GM06990 (cell line): ENCODE measurements around the gene MYO5B.
A peak's percentile ranks its signal among the peaks of the same experiment; 100 is the strongest.

Experiments used
- DNase-seq: peaks from one replicate; pipeline ENCODE4 v3.0.0-alpha.2; 2011; ENCODE audit not compliant: insufficient read length; ENCODE audit errors: extremely low read depth
- H3K27me3 ChIP-seq: replicated peaks from 2 replicates; pipeline ENCODE4 v1.6.0; 2011; ENCODE audit warnings: low read length; ENCODE audit not compliant: control insufficient read depth, insufficient read depth
- H3K36me3 ChIP-seq: 2 replicates; pipeline ENCODE4 v1.5.1; 2011; ENCODE audit warnings: low read length; ENCODE audit not compliant: control insufficient read depth, insufficient read depth
- H3K4me3 ChIP-seq: replicated peaks from 2 replicates; pipeline ENCODE4 v1.5.1; 2011; ENCODE audit warnings: low read depth, mild to moderate bottlenecking, control low read depth, low read length
- TF ChIP-seq, protein P1 (sequence below): IDR thresholded peaks from 2 replicates; pipeline ENCODE4 v1.5.1; 2011; ENCODE audit warnings: low read length, control low read depth, mild to moderate bottlenecking, inconsistent platforms; ENCODE audit not compliant: insufficient read depth, poor library complexity, severe bottlenecking

MYO5B gene

DNA sequence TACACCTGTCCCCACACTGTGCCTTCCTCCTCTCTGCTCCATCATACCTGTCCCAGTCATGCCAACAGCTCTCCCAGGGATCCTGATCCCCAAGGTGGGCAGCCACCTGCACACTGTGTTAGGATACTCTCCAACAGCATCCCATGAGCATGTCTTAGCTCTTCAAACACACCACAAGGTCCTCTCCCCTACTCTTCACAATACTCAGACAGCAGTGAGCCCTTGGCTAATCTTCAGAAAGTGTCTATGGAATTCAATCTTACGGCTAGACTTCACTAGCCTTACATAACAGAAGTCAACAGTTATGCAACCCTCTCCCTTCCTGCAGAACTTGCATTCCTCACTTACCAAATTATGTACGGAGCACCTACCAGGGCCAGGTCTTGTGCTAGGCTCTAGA, 79.9 kb downstream of the MYO5B start:
- DNase-seq: no peak
- H3K36me3 ChIP-seq: no peaks in the 10 kb centered on the region
- TF ChIP-seq, protein P1, sequence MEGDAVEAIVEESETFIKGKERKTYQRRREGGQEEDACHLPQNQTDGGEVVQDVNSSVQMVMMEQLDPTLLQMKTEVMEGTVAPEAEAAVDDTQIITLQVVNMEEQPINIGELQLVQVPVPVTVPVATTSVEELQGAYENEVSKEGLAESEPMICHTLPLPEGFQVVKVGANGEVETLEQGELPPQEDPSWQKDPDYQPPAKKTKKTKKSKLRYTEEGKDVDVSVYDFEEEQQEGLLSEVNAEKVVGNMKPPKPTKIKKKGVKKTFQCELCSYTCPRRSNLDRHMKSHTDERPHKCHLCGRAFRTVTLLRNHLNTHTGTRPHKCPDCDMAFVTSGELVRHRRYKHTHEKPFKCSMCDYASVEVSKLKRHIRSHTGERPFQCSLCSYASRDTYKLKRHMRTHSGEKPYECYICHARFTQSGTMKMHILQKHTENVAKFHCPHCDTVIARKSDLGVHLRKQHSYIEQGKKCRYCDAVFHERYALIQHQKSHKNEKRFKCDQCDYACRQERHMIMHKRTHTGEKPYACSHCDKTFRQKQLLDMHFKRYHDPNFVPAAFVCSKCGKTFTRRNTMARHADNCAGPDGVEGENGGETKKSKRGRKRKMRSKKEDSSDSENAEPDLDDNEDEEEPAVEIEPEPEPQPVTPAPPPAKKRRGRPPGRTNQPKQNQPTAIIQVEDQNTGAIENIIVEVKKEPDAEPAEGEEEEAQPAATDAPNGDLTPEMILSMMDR: no peak
- 0 out of 2 replicates have a peak, but pooled peaks cover 1% of the 10 kb centered on the region for H3K27me3 ChIP-seq
- H3K4me3 ChIP-seq: no peak overlapping the region

DNA sequence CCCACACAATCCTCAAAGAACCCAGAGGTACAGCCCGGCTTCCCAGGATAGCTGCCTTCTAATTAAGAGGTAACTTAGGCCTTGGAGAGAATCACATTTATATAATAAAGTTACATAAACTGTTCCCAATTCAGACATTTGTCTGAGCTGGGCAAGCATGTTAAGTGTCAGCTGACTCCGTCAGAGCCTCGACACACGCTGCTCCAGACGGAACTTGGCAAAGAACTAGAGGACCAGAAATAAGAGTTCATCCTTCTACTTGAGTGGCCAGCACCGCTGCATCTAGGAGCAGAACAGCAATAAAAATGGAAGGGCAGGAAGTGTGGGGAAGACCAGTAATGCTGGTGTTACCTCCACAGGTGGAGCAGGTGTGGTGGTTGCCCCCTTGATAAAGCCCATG, 80.5 kb downstream of the MYO5B start:
- TF ChIP-seq, protein P1: no peak
- no peak for DNase-seq
- Histone ChIP-seq H3K4me3 (no peak overlapping the region), H3K36me3 (no peaks in the 10 kb centered on the region), H3K27me3 (peaks cover 1% of the 10 kb centered on the region; the same call in 1 of the 2 replicates)

DNA sequence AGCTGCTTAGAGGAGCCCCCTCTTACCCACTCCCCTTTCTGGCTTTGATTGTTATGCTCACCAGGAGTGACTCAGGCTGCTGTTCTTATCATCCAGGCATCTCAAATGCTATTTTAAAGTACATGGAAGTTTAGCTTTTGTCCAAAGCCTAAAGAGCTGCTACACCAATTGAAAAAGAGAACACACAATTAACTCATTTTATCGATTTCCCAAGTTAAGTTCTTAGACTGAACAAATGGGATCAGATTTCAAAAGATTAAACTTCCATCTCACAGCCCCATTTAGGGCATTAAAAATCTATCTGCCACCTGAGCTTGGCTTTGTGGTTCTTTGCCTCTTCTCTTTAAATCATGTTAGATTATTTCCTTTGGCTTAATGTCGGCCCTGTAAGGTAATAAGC, 81.2 kb downstream of the MYO5B start:
- TF ChIP-seq, protein P1: no peak
- DNase-seq: no peak
- Histone ChIP-seq H3K4me3 (no peak overlapping the region), H3K27me3 (peaks cover 1% of the 10 kb centered on the region; the same call in 1 of the 2 replicates), H3K36me3 (no peaks in the 10 kb centered on the region)

DNA sequence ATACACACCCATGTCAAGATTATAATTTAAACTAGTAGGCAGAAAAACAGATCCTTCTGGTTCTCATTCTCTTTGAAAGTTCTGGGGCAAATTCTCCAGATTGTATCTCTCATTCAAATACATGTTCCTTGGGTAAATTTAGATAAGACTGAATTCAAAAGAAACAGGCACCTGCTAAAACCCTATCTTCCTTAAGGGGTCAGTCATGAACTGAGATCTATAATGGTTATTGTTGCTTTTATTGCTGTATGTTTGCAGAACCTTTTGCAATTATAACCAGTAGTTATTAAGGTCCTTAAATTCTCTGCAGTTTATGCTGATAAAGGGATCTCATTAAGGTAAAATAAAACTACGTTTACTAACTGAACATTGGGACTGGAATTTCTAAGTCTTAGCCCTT, 83.5 kb downstream of the MYO5B start:
- H3K36me3 ChIP-seq: no peaks in the 10 kb centered on the region
- H3K4me3 ChIP-seq: no peak overlapping the region
- TF ChIP-seq, protein P1: peak; percentile 31
- DNase-seq: no peak
- no peaks in the 10 kb centered on the region; the same call in 1 of the 2 replicates for H3K27me3 ChIP-seq

DNA sequence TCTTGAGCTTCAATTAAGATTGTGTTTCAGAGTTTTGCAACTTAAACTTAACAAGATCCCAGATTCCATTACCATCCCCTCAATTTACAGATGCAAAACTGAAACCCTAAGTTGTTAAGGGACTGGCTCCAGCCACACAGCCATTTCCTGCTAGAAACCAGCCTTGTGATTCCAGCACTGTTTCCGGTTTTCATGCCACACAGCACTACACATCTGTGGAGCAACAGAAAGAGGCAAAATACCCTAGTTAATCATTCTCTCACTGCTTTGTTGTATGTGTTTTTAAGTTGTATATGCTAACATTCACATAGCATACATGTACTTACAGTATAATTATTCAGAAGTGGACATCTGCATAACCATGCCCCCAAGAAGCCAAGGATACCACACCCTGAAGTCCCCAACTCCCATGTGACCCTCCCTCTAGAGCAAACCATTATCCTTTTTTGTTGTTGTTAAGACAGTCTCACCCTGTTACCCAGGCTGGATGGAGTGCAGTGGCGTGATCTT, 87.4 kb downstream of the MYO5B start:
- TF ChIP-seq, protein P1: no peak
- no peak overlapping the region for H3K4me3 ChIP-seq
- no peaks in the 10 kb centered on the region; the same call in 1 of the 2 replicates for H3K27me3 ChIP-seq
- no peaks in the 10 kb centered on the region for H3K36me3 ChIP-seq
- no peak for DNase-seq

DNA sequence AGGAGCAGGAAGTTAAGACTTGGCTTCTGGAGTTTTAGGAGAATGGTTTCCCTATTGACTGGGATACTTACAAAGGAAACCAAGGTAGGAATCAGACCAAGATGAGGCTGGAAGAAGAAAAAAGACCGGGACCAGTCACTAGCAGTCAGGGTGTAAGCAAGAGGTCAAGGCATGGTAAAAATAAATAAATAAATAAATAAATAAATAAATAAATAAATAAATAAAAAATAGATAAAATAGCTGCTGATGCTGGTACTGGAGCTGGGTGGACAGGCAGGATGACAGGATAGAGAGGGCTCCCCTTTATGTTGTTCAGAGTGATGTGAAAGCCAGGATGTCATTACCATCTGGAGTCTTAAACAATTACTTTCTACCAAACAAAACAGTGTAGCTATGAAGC, 89.9 kb downstream of the MYO5B start:
- Histone ChIP-seq H3K27me3 (no peaks in the 10 kb centered on the region; the same call in 1 of the 2 replicates), H3K4me3 (no peak overlapping the region), H3K36me3 (no peaks in the 10 kb centered on the region)
- no peak for DNase-seq
- TF ChIP-seq, protein P1: no peak
